ENCODE data around the gene USP30.

The USP30 gene

GRCh38 chr12:109110988-109111495 lies 58.7 kb downstream of the USP30 start:
- peak overlapping the region; percentile 60 to 66 for H3K4me3 ChIP-seq
- peak; percentile 91 to 97 for DNase-seq
- peaks cover 9 to 40% (median 29%) of the 10 kb centered on the region in 3 donors for H3K36me3 ChIP-seq
- no peak for TF ChIP-seq CTCF (IDR thresholded peaks at IDR 0.05)
- no peaks in the 10 kb centered on the region for H3K9me3 ChIP-seq
- peaks cover 0 to 37% (median 11%) of the 10 kb centered on the region in 4 donors for H3K4me1 ChIP-seq
- intact Hi-C loops (cut with DNase I; ENCODE audit: low total_unique reads) = loop anchor here (5.0 kb wide), 1 partner anchor 46 kb away; no protein-coding TSS in a partner anchor
- peak overlapping the region; percentile 87 to 89 for H3K27ac ChIP-seq
- no peaks in the 10 kb centered on the region for H3K27me3 ChIP-seq

- Histone ChIP-seq H3K36me3 (peaks cover 7 to 22% (median 13%) of the 10 kb centered on the region in 3 donors), H3K9me3 (no peaks in the 10 kb centered on the region), H3K27me3 (no peaks in the 10 kb centered on the region), H3K27ac (peak overlapping the region in 1 of 2 donors; percentile 87), H3K4me3 (no peak overlapping the region), H3K4me1 (peaks cover 0 to 37% (median 15%) of the 10 kb centered on the region in 4 donors)
- intact Hi-C loops (cut with DNase I; ENCODE audit: low total_unique reads) = loop anchor here (5.0 kb wide), 1 partner anchor 44 kb away; no protein-coding TSS in a partner anchor
- no peak for TF ChIP-seq CTCF (IDR thresholded peaks at IDR 0.05)
- peak in 1 of 2 donors; percentile 42 for DNase-seq
These were observed 60.5 kb downstream of the USP30 start for GRCh38 chr12:109112720-109113465.

- H3K4me3 ChIP-seq = no peak overlapping the region
- intact Hi-C loops (cut with DNase I; ENCODE audit: low total_unique reads) = loop anchor here (5.0 kb wide), 1 partner anchor 44 kb away; no protein-coding TSS in a partner anchor
- peaks cover 0 to 13% (median 4%) of the 10 kb centered on the region in 3 donors for H3K36me3 ChIP-seq
- H3K27ac ChIP-seq = no peak overlapping the region
- H3K4me1 ChIP-seq = peaks cover 0 to 37% (median 15%) of the 10 kb centered on the region in 4 donors
- peak in 1 of 2 donors; percentile 11 for DNase-seq
- no peak for TF ChIP-seq CTCF (IDR thresholded peaks at IDR 0.05)
- H3K27me3 ChIP-seq = no peaks in the 10 kb centered on the region
- no peaks in the 10 kb centered on the region for H3K9me3 ChIP-seq
These were observed 61.4 kb downstream of the USP30 start for GRCh38 chr12:109113661-109114321.

GRCh38 chr12:109114644-109115043 lies 62.3 kb downstream of the USP30 start:
- peaks cover 0 to 37% (median 17%) of the 10 kb centered on the region in 4 donors for H3K4me1 ChIP-seq
- H3K4me3 ChIP-seq = no peak overlapping the region
- TF ChIP-seq CTCF (IDR thresholded peaks at IDR 0.05) = no peak

GRCh38 chr12:109115404-109115757 lies 63.0 kb downstream of the USP30 start:
- H3K27ac ChIP-seq = no peak overlapping the region
- intact Hi-C loops (cut with DNase I; ENCODE audit: low total_unique reads) = no loop called here
- H3K4me1 ChIP-seq = peaks cover 0 to 36% (median 17%) of the 10 kb centered on the region in 4 donors
- H3K27me3 ChIP-seq = no peaks in the 10 kb centered on the region
- H3K36me3 ChIP-seq = no peaks in the 10 kb centered on the region
- no peak for TF ChIP-seq CTCF (IDR thresholded peaks at IDR 0.05)
- DNase-seq = peak in 1 of 2 donors; percentile 16
- no peak overlapping the region for H3K4me3 ChIP-seq
- no peaks in the 10 kb centered on the region for H3K9me3 ChIP-seq

More at GRCh38 chr12:109114644-109115043, 62.3 kb downstream of the USP30 start:
- H3K36me3 ChIP-seq = peaks cover 0 to 7% (median 4%) of the 10 kb centered on the region in 3 donors
- H3K27me3 ChIP-seq = no peaks in the 10 kb centered on the region
- intact Hi-C loops (cut with DNase I; ENCODE audit: low total_unique reads) = loop anchor here (5.0 kb wide), 1 partner anchor 43 kb away; no protein-coding TSS in a partner anchor
- H3K9me3 ChIP-seq = no peaks in the 10 kb centered on the region
- DNase-seq = no peak
- H3K27ac ChIP-seq = no peak overlapping the region

Data from tibial artery (tissue), 4 donors.